Head of caudate nucleus (tissue), 42 donors: ENCODE data around the gene OSBPL2.

ENCODE experiments used
- DNase-seq, 42 donors: peaks; one replicate each; pipeline versions ENCODE4 v3.0.0 to v3.0.0-alpha.2; 2020 to 2021; ENCODE audit warnings: mixed read lengths in 7 of 42
- intact Hi-C: fragments of 100-400 bp; cut with DNase I; formaldehyde crosslinking; loops from one replicate; pipeline ENCODE4 v1.15.0; 2022

Gene OSBPL2

GRCh38 chr20:62219101-62219991 lies 19.0 kb upstream of the OSBPL2 start:
- DNase-seq: peak in 37 of 42 donors; percentile 38 to 82 (median 62)
- intact Hi-C loops: no loop called here

GRCh38 chr20:62219992-62220665 lies 18.2 kb upstream of the OSBPL2 start, which contains the start of gene HRH3:
TSS of gene HRH3 (minus strand) at chr20:62220278. CDS start at chr20:62219970, 308 bp downstream.
- peak in 9 of 42 donors; percentile 38 to 65 (median 55) for DNase-seq
- intact Hi-C loops: loop anchor here (2.0 kb wide), 1 partner anchor 17 kb away; no protein-coding TSS in a partner anchor

GRCh38 chr20:62220666-62221568 lies 17.4 kb upstream of the OSBPL2 start:
- intact Hi-C loops: loop anchor here (2.0 kb wide), 1 partner anchor 16 kb away; no protein-coding TSS in a partner anchor
- DNase-seq: peak in 34 of 42 donors; percentile 20 to 83 (median 60)

- DNase-seq: no peak
- intact Hi-C loops: no loop called here
Measured at GRCh38 chr20:62222266-62222850, 16.0 kb upstream of the OSBPL2 start.

GRCh38 chr20:62222972-62223371 lies 15.3 kb upstream of the OSBPL2 start:
- DNase-seq: no peak
- intact Hi-C loops: no loop called here

- intact Hi-C loops: no loop called here
- no peak for DNase-seq
Measured at GRCh38 chr20:62223571-62223970, 14.8 kb upstream of the OSBPL2 start.

GRCh38 chr20:62224113-62224855 lies 14.0 kb upstream of the OSBPL2 start:
- intact Hi-C loops: no loop called here
- DNase-seq: no peak

GRCh38 chr20:62225026-62225425 lies 13.3 kb upstream of the OSBPL2 start:
- intact Hi-C loops: no loop called here
- no peak for DNase-seq

- no peak for DNase-seq
- intact Hi-C loops: no loop called here
Measured at GRCh38 chr20:62225820-62226635, 12.3 kb upstream of the OSBPL2 start.

- intact Hi-C loops: no loop called here
- peak in 3 of 42 donors; percentile 41 to 49 (median 46) for DNase-seq
Measured at GRCh38 chr20:62226707-62227590, 11.4 kb upstream of the OSBPL2 start.

- intact Hi-C loops: no loop called here
- no peak for DNase-seq
Measured at GRCh38 chr20:62227591-62227976, 10.7 kb upstream of the OSBPL2 start.

GRCh38 chr20:62227977-62228958 lies 10.1 kb upstream of the OSBPL2 start:
- intact Hi-C loops: no loop called here
- peak in 1 of 42 donors; percentile 28 for DNase-seq

- DNase-seq: no peak
- intact Hi-C loops: no loop called here
Measured at GRCh38 chr20:62228982-62229545, 9.3 kb upstream of the OSBPL2 start.

GRCh38 chr20:62229667-62230066 lies 8.7 kb upstream of the OSBPL2 start:
- intact Hi-C loops: loop anchor here (10.0 kb wide), 1 partner anchor 85 kb away; the partner anchor contains the start of genes PSMA7 and SS18L1
- DNase-seq: no peak
